ENCODE results near the gene TCEANC2. TPM values are rescaled to one million over a fixed set of nuclear protein-coding genes. Genes with fewer than 3 reads are reported as not detected.
"Not testable (repeated sequence)": the region's sequence is repeated elsewhere in the genome, so short reads cannot be mapped to it uniquely, and the experiment has no call there.

TCEANC2 gene
- total RNA-seq, 1 experiment from 2014 or later, result 3.9 TPM

GRCh38 chr1:54104613-54105012, 51.2 kb downstream of the TCEANC2 start:
- in situ Hi-C loops (cut with HindIII; ENCODE audit: low pct_unique_long_range_greater_than_20kb, low sequenced_read_pairs); DNase-seq (ENCODE audit: low read depth, low spot score): not testable (repeated sequence)

GRCh38 chr1:54105080-54105479, 51.7 kb downstream of the TCEANC2 start:
- DNase-seq (ENCODE audit: low read depth, low spot score), result no peak
- in situ Hi-C loops (cut with HindIII; ENCODE audit: low pct_unique_long_range_greater_than_20kb, low sequenced_read_pairs), result no loop called here

GRCh38 chr1:54105736-54106269, 52.4 kb downstream of the TCEANC2 start:
- no peak for DNase-seq (ENCODE audit: low read depth, low spot score)
- in situ Hi-C loops (cut with HindIII; ENCODE audit: low pct_unique_long_range_greater_than_20kb, low sequenced_read_pairs), result no loop called here

- peak; percentile 3 for DNase-seq (ENCODE audit: low read depth, low spot score)
- in situ Hi-C loops (cut with HindIII; ENCODE audit: low pct_unique_long_range_greater_than_20kb, low sequenced_read_pairs), result no loop called here
Observed at GRCh38 chr1:54107131-54107530, 53.7 kb downstream of the TCEANC2 start.

GRCh38 chr1:54108156-54108555, 54.7 kb downstream of the TCEANC2 start:
- DNase-seq (ENCODE audit: low read depth, low spot score), result no peak
- in situ Hi-C loops (cut with HindIII; ENCODE audit: low pct_unique_long_range_greater_than_20kb, low sequenced_read_pairs), result no loop called here

- in situ Hi-C loops (cut with HindIII; ENCODE audit: low pct_unique_long_range_greater_than_20kb, low sequenced_read_pairs), result no loop called here
- DNase-seq (ENCODE audit: low read depth, low spot score), result no peak
Observed at GRCh38 chr1:54109129-54110090, 56.0 kb downstream of the TCEANC2 start.

GRCh38 chr1:54110996-54111395, 57.6 kb downstream of the TCEANC2 start:
- DNase-seq (ENCODE audit: low read depth, low spot score), result no peak
- in situ Hi-C loops (cut with HindIII; ENCODE audit: low pct_unique_long_range_greater_than_20kb, low sequenced_read_pairs), result no loop called here

GRCh38 chr1:54111624-54112023, 58.2 kb downstream of the TCEANC2 start:
- no peak for DNase-seq (ENCODE audit: low read depth, low spot score)
- in situ Hi-C loops (cut with HindIII; ENCODE audit: low pct_unique_long_range_greater_than_20kb, low sequenced_read_pairs), result no loop called here

- in situ Hi-C loops (cut with HindIII; ENCODE audit: low pct_unique_long_range_greater_than_20kb, low sequenced_read_pairs), result no loop called here
- DNase-seq (ENCODE audit: low read depth, low spot score), result no peak
Observed at GRCh38 chr1:54112027-54112426, 58.6 kb downstream of the TCEANC2 start.

GRCh38 chr1:54112705-54113368, 59.4 kb downstream of the TCEANC2 start:
- in situ Hi-C loops (cut with HindIII; ENCODE audit: low pct_unique_long_range_greater_than_20kb, low sequenced_read_pairs), result no loop called here
- no peak for DNase-seq (ENCODE audit: low read depth, low spot score)

GRCh38 chr1:54114001-54114400, 60.6 kb downstream of the TCEANC2 start:
- in situ Hi-C loops (cut with HindIII; ENCODE audit: low pct_unique_long_range_greater_than_20kb, low sequenced_read_pairs), result no loop called here
- DNase-seq (ENCODE audit: low read depth, low spot score), result no peak

- no peak for DNase-seq (ENCODE audit: low read depth, low spot score)
- in situ Hi-C loops (cut with HindIII; ENCODE audit: low pct_unique_long_range_greater_than_20kb, low sequenced_read_pairs), result no loop called here
Observed at GRCh38 chr1:54114955-54115354, 61.5 kb downstream of the TCEANC2 start.

- DNase-seq (ENCODE audit: low read depth, low spot score), result no peak
- in situ Hi-C loops (cut with HindIII; ENCODE audit: low pct_unique_long_range_greater_than_20kb, low sequenced_read_pairs), result no loop called here
Observed at GRCh38 chr1:54115520-54115919, 62.1 kb downstream of the TCEANC2 start.

GRCh38 chr1:54117815-54118563, 64.6 kb downstream of the TCEANC2 start:
- DNase-seq (ENCODE audit: low read depth, low spot score), result no peak
- in situ Hi-C loops (cut with HindIII; ENCODE audit: low pct_unique_long_range_greater_than_20kb, low sequenced_read_pairs), result no loop called here

- in situ Hi-C loops (cut with HindIII; ENCODE audit: low pct_unique_long_range_greater_than_20kb, low sequenced_read_pairs), result no loop called here
- no peak for DNase-seq (ENCODE audit: low read depth, low spot score)
Observed at GRCh38 chr1:54118704-54119103, 65.3 kb downstream of the TCEANC2 start.

- in situ Hi-C loops (cut with HindIII; ENCODE audit: low pct_unique_long_range_greater_than_20kb, low sequenced_read_pairs), result no loop called here
- no peak for DNase-seq (ENCODE audit: low read depth, low spot score)
Observed at GRCh38 chr1:54120018-54120697, 66.8 kb downstream of the TCEANC2 start.

GRCh38 chr1:54120698-54121481, 67.5 kb downstream of the TCEANC2 start:
- in situ Hi-C loops (cut with HindIII; ENCODE audit: low pct_unique_long_range_greater_than_20kb, low sequenced_read_pairs), result no loop called here
- DNase-seq (ENCODE audit: low read depth, low spot score), result no peak

All from SK-MEL-5 (cell line).